Activated CD8-positive, alpha-beta memory T cell treated with anti-CD3 and anti-CD28 coated beads, Interleukin-2, amount 10 ng/mL, durations not matched to agents 7 days and 5 days (primary cell): ENCODE results near the gene CKMT2. TPM values are rescaled to one million over a fixed set of nuclear protein-coding genes. Genes with fewer than 3 reads are reported as not detected.

Experiments
- ATAC-seq: fragments of 150-1000 bp; cut with Tn5 transposase; one replicate; pipeline ENCODE4 v1.10.0; 2021; ENCODE audit warnings: moderate library complexity
- CTCF ChIA-PET: fragments of 350-600 bp; sonication (Branson Sonifier 250); formaldehyde crosslinking; loops from one replicate; lab custom pipeline; 2021; ENCODE audit warnings: antibody characterized with exemption; lab: Charles Lee
- DNase-seq: peaks from one replicate; pipeline ENCODE4 v3.0.0-alpha.2; 2020
- H3K27ac Mint-ChIP-seq: one replicate; pipeline ENCODE4 v1.8.0; 2021; ENCODE audit warnings: mild to moderate bottlenecking, mixed read lengths
- H3K27me3 Mint-ChIP-seq: one replicate; pipeline ENCODE4 v1.8.0; 2021; ENCODE audit warnings: mixed read lengths
- H3K36me3 Mint-ChIP-seq: one replicate; pipeline ENCODE4 v1.8.0; 2021; ENCODE audit warnings: mild to moderate bottlenecking, mixed read lengths
- H3K4me1 Mint-ChIP-seq: one replicate; pipeline ENCODE4 v1.8.0; 2021; ENCODE audit warnings: mixed read lengths
- H3K4me3 Mint-ChIP-seq: one replicate; pipeline ENCODE4 v1.8.0; 2021; ENCODE audit warnings: mild to moderate bottlenecking, moderate library complexity, mixed read lengths
- H3K9me3 Mint-ChIP-seq: one replicate; pipeline ENCODE4 v1.8.0; 2022; ENCODE audit warnings: low read depth, mixed read lengths
- total RNA-seq, 2 experiments: library from RNA; stranded (reverse); gene quantifications; one replicate each; pipeline ENCODE4 v1.2.3, GENCODE V29; 2021

CKMT2 gene
- total RNA-seq, 2 experiments from 2014 or later: not detected

DNA sequence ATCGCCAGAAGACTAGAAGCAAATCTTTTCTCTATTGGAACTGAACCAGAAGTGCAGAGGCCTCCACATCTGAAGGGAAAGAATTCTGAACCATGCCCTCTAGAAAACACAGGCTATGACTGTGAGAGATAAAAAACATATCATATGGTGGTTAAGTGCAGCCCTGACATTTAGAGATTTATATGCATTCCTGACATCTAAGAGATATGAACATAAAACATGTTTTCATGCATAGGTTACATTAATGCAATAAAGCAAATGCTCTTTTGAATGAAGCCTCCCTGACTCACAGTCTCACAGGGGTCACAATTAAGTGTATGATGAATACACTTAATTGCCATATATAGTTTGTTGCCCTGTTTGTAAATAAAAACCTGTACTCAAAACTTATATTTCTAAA is 28.9 kb upstream of the CKMT2 start:
- no peak overlapping the region for H3K4me3 Mint-ChIP-seq

GRCh38 chr5:81205058-81205457 is 28.1 kb upstream of the CKMT2 start:
- Mint-ChIP-seq H3K9me3 (no peaks in the 10 kb centered on the region), H3K4me1 (no peaks in the 10 kb centered on the region), H3K36me3 (no peaks in the 10 kb centered on the region), H3K27me3 (no peaks in the 10 kb centered on the region), H3K4me3 (no peak overlapping the region), H3K27ac (no peak overlapping the region)
- no peak for DNase-seq
- CTCF ChIA-PET: interaction anchor here (1.7 kb wide), 1 partner anchor 10 kb away, joined by 10 read pairs; no protein-coding TSS in a partner anchor
- no peak for ATAC-seq

More for the DNA sequence above, 28.9 kb upstream of the CKMT2 start:
- Mint-ChIP-seq H3K4me1 (no peaks in the 10 kb centered on the region), H3K36me3 (no peaks in the 10 kb centered on the region), H3K9me3 (no peaks in the 10 kb centered on the region), H3K27me3 (no peaks in the 10 kb centered on the region), H3K27ac (no peak overlapping the region)
- CTCF ChIA-PET: interaction anchor here (1.7 kb wide), 1 partner anchor 9 kb away, joined by 10 read pairs; no protein-coding TSS in a partner anchor
- ATAC-seq (no peak), DNase-seq (no peak)

GRCh38 chr5:81207009-81207408 is 26.1 kb upstream of the CKMT2 start:
- CTCF ChIA-PET: interaction anchor here (1.4 to 1.5 kb wide), 2 partner anchors 12 to 535 kb away, joined by 3 to 5 read pairs; no protein-coding TSS in a partner anchor
- H3K27me3 Mint-ChIP-seq: no peaks in the 10 kb centered on the region
- H3K27ac Mint-ChIP-seq: no peak overlapping the region
- ATAC-seq (no peak), DNase-seq (no peak)
- H3K4me3 Mint-ChIP-seq: no peak overlapping the region
- H3K36me3 Mint-ChIP-seq: no peaks in the 10 kb centered on the region
- no peaks in the 10 kb centered on the region for H3K4me1 Mint-ChIP-seq
- no peaks in the 10 kb centered on the region for H3K9me3 Mint-ChIP-seq

DNA sequence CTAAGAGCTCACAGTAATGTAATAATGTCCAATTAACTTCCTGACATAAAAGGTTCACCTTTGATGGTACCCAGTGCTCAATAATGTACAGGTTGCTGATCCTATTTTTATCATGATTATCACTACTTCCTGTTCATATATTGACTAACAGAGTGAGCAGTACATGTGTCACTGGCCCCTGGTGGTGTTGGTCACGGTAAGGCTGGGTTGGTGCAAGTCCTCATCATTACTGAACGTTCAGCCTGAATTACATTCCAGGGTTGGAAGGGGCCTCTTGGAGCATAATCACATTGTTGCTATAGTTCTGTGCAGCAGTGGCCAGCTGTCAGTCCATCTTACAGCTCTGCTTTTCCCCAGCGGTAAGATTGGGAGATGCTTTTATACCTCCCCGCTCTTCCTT is 24.2 kb upstream of the CKMT2 start:
- DNase-seq (no peak), ATAC-seq (no peak)
- Mint-ChIP-seq H3K9me3 (no peaks in the 10 kb centered on the region), H3K36me3 (no peaks in the 10 kb centered on the region), H3K4me1 (peaks cover 7% of the 10 kb centered on the region), H3K27ac (no peak overlapping the region), H3K4me3 (no peak overlapping the region), H3K27me3 (no peaks in the 10 kb centered on the region)
- CTCF ChIA-PET: interaction anchor here (1.2 to 2.9 kb wide), 2 partner anchors 14 to 537 kb away, joined by 3 to 13 read pairs; no protein-coding TSS in a partner anchor

DNA sequence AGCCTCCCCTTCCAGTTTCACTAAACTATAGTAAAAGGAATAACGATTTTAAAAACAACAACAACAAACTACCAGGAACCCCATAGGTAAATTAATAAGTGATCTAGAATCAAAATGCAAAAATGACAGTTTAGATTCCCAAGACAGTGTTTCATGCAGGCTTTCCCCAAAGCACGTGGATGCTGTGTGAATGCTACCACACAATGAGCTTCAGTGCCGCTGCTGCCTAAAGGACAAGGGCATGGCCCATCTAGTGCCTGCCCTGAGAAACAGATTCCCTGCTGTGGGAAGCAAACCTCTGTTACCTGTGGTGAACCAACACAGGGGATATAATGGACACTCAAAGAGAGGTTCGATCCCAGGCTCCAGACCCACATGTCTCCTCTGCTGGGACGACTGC is 23.7 kb upstream of the CKMT2 start:
- ATAC-seq: no peak
- Mint-ChIP-seq H3K27ac (no peak overlapping the region), H3K27me3 (no peaks in the 10 kb centered on the region), H3K36me3 (no peaks in the 10 kb centered on the region), H3K9me3 (no peaks in the 10 kb centered on the region), H3K4me3 (no peak overlapping the region), H3K4me1 (peaks cover 7% of the 10 kb centered on the region)
- CTCF ChIA-PET: interaction anchor here (1.2 to 2.9 kb wide), 3 partner anchors 14 to 537 kb away, joined by 3 to 13 read pairs (median 3); no protein-coding TSS in a partner anchor
- DNase-seq: no peak

- Mint-ChIP-seq H3K4me1 (peaks cover 12% of the 10 kb centered on the region), H3K4me3 (no peak overlapping the region), H3K9me3 (no peaks in the 10 kb centered on the region), H3K36me3 (no peaks in the 10 kb centered on the region), H3K27me3 (no peaks in the 10 kb centered on the region), H3K27ac (no peak overlapping the region)
- ATAC-seq (peak; percentile 34), DNase-seq (no peak)
- CTCF ChIA-PET: interaction anchor here (0.5 to 2.9 kb wide), 4 partner anchors 15 to 516 kb away, joined by 3 to 13 read pairs (median 3); no protein-coding TSS in a partner anchor
Observed at GRCh38 chr5:81209869-81210493, 23.1 kb upstream of the CKMT2 start.

- no peak for DNase-seq
- Mint-ChIP-seq H3K27ac (no peak overlapping the region), H3K4me3 (no peak overlapping the region), H3K9me3 (no peaks in the 10 kb centered on the region), H3K36me3 (peaks cover 2% of the 10 kb centered on the region), H3K27me3 (no peaks in the 10 kb centered on the region), H3K4me1 (peaks cover 21% of the 10 kb centered on the region)
- no peak for ATAC-seq
- CTCF ChIA-PET: no interaction called here
Observed at GRCh38 chr5:81212211-81212751, 20.8 kb upstream of the CKMT2 start.

DNA sequence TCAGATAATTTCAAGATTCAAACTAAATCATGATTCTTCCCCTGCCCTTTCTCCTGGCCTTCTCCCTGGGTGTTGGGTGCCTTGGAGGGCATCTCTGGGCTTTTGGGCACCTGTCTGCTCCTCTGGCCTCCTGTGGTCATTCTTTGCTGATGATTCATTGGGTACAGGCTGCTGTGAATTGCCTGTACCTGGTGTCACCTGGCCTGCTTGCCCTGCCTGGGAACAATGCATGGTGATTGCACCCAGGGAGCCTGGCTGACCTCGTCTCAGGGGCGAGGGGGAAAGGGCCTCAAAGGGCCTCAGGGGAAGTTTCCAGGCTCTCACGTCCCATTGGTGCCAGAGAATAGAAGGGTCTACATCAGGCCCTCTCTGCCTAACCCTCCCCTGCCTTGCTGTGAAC is 20.1 kb upstream of the CKMT2 start:
- peaks cover 21% of the 10 kb centered on the region for H3K4me1 Mint-ChIP-seq
- H3K9me3 Mint-ChIP-seq: no peaks in the 10 kb centered on the region
- no peak overlapping the region for H3K27ac Mint-ChIP-seq
- ATAC-seq (no peak), DNase-seq (no peak)
- CTCF ChIA-PET: no interaction called here
- H3K27me3 Mint-ChIP-seq: no peaks in the 10 kb centered on the region
- H3K4me3 Mint-ChIP-seq: no peak overlapping the region
- H3K36me3 Mint-ChIP-seq: peaks cover 2% of the 10 kb centered on the region

DNA sequence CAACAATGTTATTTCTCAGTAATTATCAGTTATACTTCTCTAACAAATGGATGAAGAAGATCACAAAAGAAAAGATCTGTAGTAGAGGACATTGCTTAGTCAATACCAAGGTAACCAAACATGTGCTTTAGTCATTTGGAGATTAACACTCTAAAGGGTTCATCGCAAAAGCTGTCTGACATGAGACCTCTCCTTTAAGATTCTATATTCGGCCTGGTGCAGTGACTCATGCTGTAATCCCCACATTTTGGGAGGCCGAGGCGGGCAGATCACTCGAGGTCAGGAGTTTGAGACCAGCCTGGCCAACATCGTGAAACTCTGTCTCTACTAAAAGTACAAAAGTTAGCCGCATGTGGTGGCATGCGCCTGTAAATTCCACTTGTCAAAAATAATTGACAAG is 18.3 kb upstream of the CKMT2 start:
- Mint-ChIP-seq H3K27me3 (no peaks in the 10 kb centered on the region), H3K4me3 (no peak overlapping the region), H3K36me3 (peaks cover 6% of the 10 kb centered on the region), H3K27ac (no peak overlapping the region), H3K4me1 (peaks cover 21% of the 10 kb centered on the region), H3K9me3 (no peaks in the 10 kb centered on the region)
- no peak for DNase-seq
- peak; percentile 55 for ATAC-seq
- CTCF ChIA-PET: no interaction called here

GRCh38 chr5:81216152-81216551 is 17.0 kb upstream of the CKMT2 start:
- ATAC-seq: no peak
- H3K27ac Mint-ChIP-seq: no peak overlapping the region

GRCh38 chr5:81219389-81219788 is 13.7 kb upstream of the CKMT2 start:
- H3K36me3 Mint-ChIP-seq: peaks cover 6% of the 10 kb centered on the region
- H3K27ac Mint-ChIP-seq: no peak overlapping the region
- H3K4me3 Mint-ChIP-seq: no peak overlapping the region
- H3K9me3 Mint-ChIP-seq: no peaks in the 10 kb centered on the region
- ATAC-seq: no peak
- peaks cover 14% of the 10 kb centered on the region for H3K4me1 Mint-ChIP-seq
- no peaks in the 10 kb centered on the region for H3K27me3 Mint-ChIP-seq
- CTCF ChIA-PET: interaction anchor here (1.1 to 1.3 kb wide), 2 partner anchors 23 to 24 kb away, joined by 3 to 5 read pairs; no protein-coding TSS in a partner anchor
- no peak for DNase-seq

More at GRCh38 chr5:81216152-81216551, 17.0 kb upstream of the CKMT2 start:
- peaks cover 6% of the 10 kb centered on the region for H3K36me3 Mint-ChIP-seq
- H3K9me3 Mint-ChIP-seq: no peaks in the 10 kb centered on the region
- peaks cover 21% of the 10 kb centered on the region for H3K4me1 Mint-ChIP-seq
- CTCF ChIA-PET: no interaction called here
- no peak overlapping the region for H3K4me3 Mint-ChIP-seq
- DNase-seq: no peak
- H3K27me3 Mint-ChIP-seq: no peaks in the 10 kb centered on the region

DNA sequence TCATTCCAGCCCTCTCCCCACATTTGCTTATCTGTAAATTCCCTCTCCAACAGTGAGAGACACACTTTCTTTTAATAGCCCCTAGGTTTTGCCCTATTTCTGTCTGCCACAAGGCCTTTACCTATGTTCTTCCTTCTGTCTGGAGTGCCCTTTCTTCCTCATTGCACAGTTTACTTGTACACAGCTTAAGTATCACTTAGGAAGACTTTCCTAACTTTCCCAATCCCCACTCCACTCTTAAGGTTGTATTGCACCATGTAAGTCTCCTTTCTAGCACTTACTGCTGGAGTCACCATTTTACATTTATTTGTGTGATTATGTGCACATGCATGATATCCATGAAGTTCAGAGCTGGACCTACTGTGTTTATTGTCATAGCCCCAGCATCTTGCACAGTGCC is 10.8 kb upstream of the CKMT2 start:
- ATAC-seq: no peak
- H3K36me3 Mint-ChIP-seq: peaks cover 4% of the 10 kb centered on the region
- no peaks in the 10 kb centered on the region for H3K9me3 Mint-ChIP-seq
- no peaks in the 10 kb centered on the region for H3K4me1 Mint-ChIP-seq
- H3K4me3 Mint-ChIP-seq: no peak overlapping the region
- H3K27me3 Mint-ChIP-seq: no peaks in the 10 kb centered on the region
- DNase-seq: no peak
- H3K27ac Mint-ChIP-seq: no peak overlapping the region
- CTCF ChIA-PET: no interaction called here

DNA sequence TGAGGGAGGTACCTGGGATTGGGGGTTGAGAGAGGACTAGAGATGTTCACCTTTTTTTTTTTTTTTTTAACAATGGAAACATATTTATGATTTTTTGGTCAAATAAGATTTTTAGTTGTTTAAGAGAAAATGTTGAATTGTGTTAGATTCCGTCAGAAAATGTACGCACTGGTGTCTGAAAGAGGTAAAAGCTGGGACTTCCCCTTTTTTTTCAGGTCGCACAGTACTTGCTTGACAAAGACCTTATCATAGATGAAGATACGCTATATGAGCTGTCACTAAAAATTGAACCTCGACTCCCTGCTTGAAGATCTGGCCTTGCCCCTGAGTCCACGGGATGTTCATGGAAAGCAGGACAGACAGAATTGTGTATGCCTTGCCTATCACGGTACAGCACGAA is 7.7 kb upstream of the CKMT2 start:
- CTCF ChIA-PET: interaction anchor here (0.7 kb wide), 2 partner anchors 574 to 668 kb away, joined by 4 to 7 read pairs; no protein-coding TSS in a partner anchor
- H3K36me3 Mint-ChIP-seq: no peaks in the 10 kb centered on the region

DNA sequence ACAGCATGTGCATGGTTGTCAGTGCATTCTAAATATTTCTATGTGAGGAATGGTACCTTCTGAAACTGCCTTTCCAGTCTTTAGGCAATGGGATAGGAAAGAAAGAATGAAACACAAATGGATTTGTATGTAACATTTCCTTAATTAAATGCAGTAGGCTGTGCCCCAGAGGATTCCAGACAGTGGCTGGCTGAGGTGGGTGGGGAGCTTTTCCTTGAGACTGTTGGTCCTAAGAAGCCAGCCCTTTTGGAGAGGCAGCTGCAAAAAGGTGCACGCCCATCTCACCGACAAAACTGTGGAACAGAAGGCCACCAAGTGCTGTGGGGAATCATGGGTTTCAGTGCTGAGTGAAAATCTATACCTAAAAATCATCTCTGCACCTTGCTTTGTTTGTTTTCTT is 6.8 kb upstream of the CKMT2 start:
- Mint-ChIP-seq H3K27ac (no peak overlapping the region), H3K4me1 (peaks cover 4% of the 10 kb centered on the region)

More for the DNA sequence above, 7.7 kb upstream of the CKMT2 start:
- Mint-ChIP-seq H3K9me3 (no peaks in the 10 kb centered on the region), H3K27me3 (no peaks in the 10 kb centered on the region), H3K4me3 (no peak overlapping the region), H3K4me1 (peaks cover 2% of the 10 kb centered on the region), H3K27ac (no peak overlapping the region)
- ATAC-seq (no peak), DNase-seq (no peak)

More for the DNA sequence above, 6.8 kb upstream of the CKMT2 start:
- Mint-ChIP-seq H3K27me3 (no peaks in the 10 kb centered on the region), H3K4me3 (no peak overlapping the region), H3K9me3 (no peaks in the 10 kb centered on the region), H3K36me3 (no peaks in the 10 kb centered on the region)
- CTCF ChIA-PET: no interaction called here
- ATAC-seq (no peak), DNase-seq (no peak)
